A549 (cell line): ENCODE data around the gene ACOX1. TPM values are rescaled to one million over a fixed set of nuclear protein-coding genes. Genes with fewer than 3 reads are reported as not detected.

ENCODE experiments used
- ATAC-seq, 2 experiments: fragments of 200-7000 bp in 1 of 2; fragments of >200 bp in 1 of 2; cut with Nextera tagmentation in 1 of 2; cut with Tn5 transposase in 1 of 2; 3 replicates each; pipeline versions ENCODE4 v1.8.0 to v1.9.1; 2018 to 2020; ENCODE audit warnings: mild to moderate bottlenecking in 1 of 2, moderate library complexity in 1 of 2
- CTCF ChIA-PET: fragments of 300-600 bp; sonication (Branson Sonifier 250); formaldehyde crosslinking; extraction: SDS; loops from one replicate; lab custom pipeline; 2021; ENCODE audit warnings: antibody characterized with exemption, inconsistent platforms; lab: Yijun Ruan, JAX
- POLR2A ChIA-PET: fragments of 350-600 bp; formaldehyde crosslinking; extraction: SDS; loops from one replicate; lab custom pipeline; 2021; ENCODE audit warnings: antibody characterized with exemption, inconsistent platforms; lab: Yijun Ruan, JAX
- DNase-seq, 2 experiments: peaks; one replicate each; pipeline versions ENCODE4 v3.0.0 to v3.0.0-alpha.2; 2011 to 2016; ENCODE audit warnings: low read depth in 1 of 2, low spot score in 1 of 2
- FAIRE-seq: peaks from 2 replicates; lab custom pipeline; 2011; peaks lifted over from hg19 to GRCh38; lab: Jason Lieb, UNC
- H3K27ac ChIP-seq, 2 experiments: fragments of >200 bp; sonication (Bioruptor Twin); formaldehyde crosslinking; 3 replicates each; pipeline ENCODE4 v1.5.1; 2016 to 2017
- H3K4me1 ChIP-seq: fragments of >200 bp; sonication (Bioruptor Twin); formaldehyde crosslinking; 3 replicates; pipeline ENCODE4 v1.6.1; 2016
- H3K4me2 ChIP-seq: fragments of >200 bp; sonication (Bioruptor Twin); formaldehyde crosslinking; 3 replicates; pipeline ENCODE4 v1.6.1; 2016
- H3K4me3 ChIP-seq: fragments of >200 bp; sonication (Bioruptor Twin); formaldehyde crosslinking; 3 replicates; pipeline ENCODE4 v1.5.1; 2016
- H3K9me3 ChIP-seq: fragments of >200 bp; sonication (Bioruptor Twin); formaldehyde crosslinking; 3 replicates; pipeline ENCODE4 v1.6.1; 2016
- CBX8 ChIP-seq: fragments of 200-600 bp; sonication (generic); IDR thresholded peaks from 2 replicates; pipeline ENCODE4 v1.6.1; 2016
- CEBPB ChIP-seq, 2 experiments: fragments of >200 bp in 1 of 2; sonication (Bioruptor Twin) in 1 of 2; formaldehyde crosslinking in 1 of 2; IDR thresholded peaks; 2 replicates each; pipeline ENCODE4 v1.6.1; 2012 to 2016
- CHD2 ChIP-seq: fragments of 150-350 bp; IDR thresholded peaks from 2 replicates; pipeline ENCODE4 v1.6.1; 2014; ENCODE audit warnings: low read length; ENCODE audit not compliant: partially characterized antibody
- CHD4 ChIP-seq: fragments of 200-600 bp; sonication (generic); IDR thresholded peaks from 2 replicates; pipeline ENCODE4 v1.6.1; 2016; ENCODE audit warnings: antibody characterized with exemption, mild to moderate bottlenecking, borderline replicate concordance
- EHMT2 ChIP-seq: fragments of 200-600 bp; sonication (generic); IDR thresholded peaks from 2 replicates; pipeline ENCODE4 v1.6.1; 2016; ENCODE audit warnings: antibody characterized with exemption, low read depth, mild to moderate bottlenecking, moderate library complexity
- EP300 ChIP-seq, 2 experiments: fragments of >200 bp; sonication (Bioruptor Twin); formaldehyde crosslinking; IDR thresholded peaks; 2 replicates in 1 of 2; 3 replicates in 1 of 2; pipeline ENCODE4 v1.6.1; 2016 to 2017
- GATA3 ChIP-seq: IDR thresholded peaks from 2 replicates; pipeline ENCODE4 v1.6.1; 2012; ENCODE audit warnings: borderline replicate concordance
- HOXB13 ChIP-seq: fragments of 250-450 bp; sonication (Bioruptor Pico); IDR thresholded peaks from 2 replicates; pipeline ENCODE4 v1.5.0; 2020; ENCODE audit warnings: low read depth, mild to moderate bottlenecking, moderate library complexity
- HOXB5 ChIP-seq: fragments of 250-450 bp; sonication (Bioruptor Pico); IDR thresholded peaks from 2 replicates; pipeline ENCODE4 v1.5.0; 2020; ENCODE audit warnings: mild to moderate bottlenecking, moderate library complexity
- JUN ChIP-seq, 2 experiments: fragments of >200 bp; sonication (Bioruptor Twin); formaldehyde crosslinking; IDR thresholded peaks; 2 replicates in 1 of 2; 3 replicates in 1 of 2; pipeline ENCODE4 v1.6.1; 2016 to 2017
- JUNB ChIP-seq: fragments of >200 bp; sonication (Bioruptor Twin); formaldehyde crosslinking; IDR thresholded peaks from 2 replicates; pipeline ENCODE4 v1.6.1; 2016
- KDM1A ChIP-seq: fragments of 200-600 bp; sonication (generic); IDR thresholded peaks from 2 replicates; pipeline ENCODE4 v1.6.1; 2016; ENCODE audit warnings: low read depth, mild to moderate bottlenecking
- NFE2L2 ChIP-seq: fragments of 150-350 bp; conservative IDR thresholded peaks from 2 replicates; pipeline ENCODE4 v1.6.1; 2014; ENCODE audit warnings: low read length
- NR3C1 ChIP-seq: fragments of >200 bp; sonication (Bioruptor Twin); formaldehyde crosslinking; IDR thresholded peaks from 3 replicates; pipeline ENCODE4 v1.6.1; 2017
- PHF8 ChIP-seq: fragments of 200-600 bp; sonication (generic); IDR thresholded peaks from 2 replicates; pipeline ENCODE4 v1.6.1; 2016; ENCODE audit warnings: low read depth, mild to moderate bottlenecking, antibody characterized with exemption, moderate library complexity, borderline replicate concordance
- RAD21 ChIP-seq, 2 experiments: fragments of >200 bp in 1 of 2; sonication (Bioruptor Twin) in 1 of 2; formaldehyde crosslinking in 1 of 2; IDR thresholded peaks in 1 of 2; conservative IDR thresholded peaks in 1 of 2; 2 replicates in 1 of 2; 3 replicates in 1 of 2; pipeline ENCODE4 v1.6.1; 2012 to 2018; ENCODE audit warnings: inconsistent platforms in 1 of 2
- TP53 ChIP-seq: fragments of 250-450 bp; sonication (Bioruptor Pico); IDR thresholded peaks from 2 replicates; pipeline ENCODE4 v1.5.0; 2021; ENCODE audit warnings: mild to moderate bottlenecking, moderate library complexity
- ZC3H11A ChIP-seq: fragments of 450-650 bp; IDR thresholded peaks from 2 replicates; pipeline ENCODE4 v1.6.1; 2014; ENCODE audit warnings: antibody characterized with exemption, mild to moderate bottlenecking
- WGBS: methylation state at CpG from one replicate; pipeline ENCODE4 v1.1.6; 2017; ENCODE audit errors: missing lambda C conversion rate; 5-methylcytosine and 5-hydroxymethylcytosine counted together
- polyA plus RNA-seq, 4 experiments: library from polyadenylated mRNA; depleted of rRNA in 3 of 4; stranded (reverse); fragments of >200 nt; fragmentation: RNase III in 1 of 4; extraction: RNeasy Plus Mini Kit Qiagen cat#74134 plus additional on column Dnase treatment in 1 of 4; gene quantifications; 2 replicates in 3 of 4; 3 replicates in 1 of 4; pipeline ENCODE4 v1.2.3, GENCODE V29; 2011 to 2017
- TF ChIP-seq, protein P1 (sequence below): IDR thresholded peaks from 2 replicates; pipeline ENCODE4 v1.6.1; 2012
- TF ChIP-seq, protein P2 (sequence below): fragments of >200 bp; sonication (Bioruptor Twin); formaldehyde crosslinking; IDR thresholded peaks from 2 replicates; pipeline ENCODE4 v1.6.1; 2016
- TF ChIP-seq, protein P3 (sequence below): fragments of 200-600 bp; sonication (generic); IDR thresholded peaks from 2 replicates; pipeline ENCODE4 v1.6.1; 2016; ENCODE audit warnings: antibody characterized with exemption, mild to moderate bottlenecking, moderate library complexity
- TF ChIP-seq, protein P4 (sequence below): fragments of 250-450 bp; sonication (Bioruptor Pico); IDR thresholded peaks from 2 replicates; pipeline ENCODE4 v1.5.0; 2020; ENCODE audit warnings: low read depth, mild to moderate bottlenecking, moderate library complexity
- TF ChIP-seq, protein P5 (sequence below): IDR thresholded peaks from 2 replicates; pipeline ENCODE4 v1.6.1; 2012

ACOX1 gene
- polyA plus RNA-seq, 2 of the 4 experiments (the other 2 are of a cell fraction): 17.9 to 31.1 TPM

DNA sequence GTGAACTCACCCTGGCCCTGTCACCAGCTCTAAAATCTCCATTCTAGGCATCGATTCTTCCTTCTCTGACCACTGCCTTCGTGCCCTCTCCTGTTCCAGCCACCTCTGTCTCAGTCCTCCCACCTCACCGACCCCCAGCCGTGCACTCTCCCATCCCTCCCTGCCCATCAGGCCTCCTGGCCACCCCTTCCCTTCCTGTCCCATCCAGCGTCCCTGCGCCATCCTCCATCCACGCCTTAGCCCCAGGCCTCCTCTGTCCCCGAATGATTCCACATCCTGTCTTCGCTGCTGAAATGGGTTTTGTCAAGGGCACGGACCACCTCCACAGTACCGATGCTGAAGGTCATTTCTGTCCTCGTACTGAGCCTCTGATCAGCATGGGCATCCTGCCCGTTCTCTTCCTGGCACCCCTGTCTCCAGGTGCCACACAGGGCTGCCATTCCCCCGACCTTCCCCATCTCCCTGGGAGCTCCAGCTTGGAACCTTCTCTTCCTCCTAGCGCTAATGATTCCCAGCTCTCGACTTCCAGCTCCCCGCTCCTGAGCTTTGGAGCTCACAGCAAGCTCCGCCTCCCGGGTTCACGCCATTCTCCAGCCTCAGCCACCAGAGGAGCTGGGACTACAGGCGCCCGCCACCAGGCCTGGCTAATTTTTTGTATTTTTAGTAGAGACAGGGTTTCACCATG, 84.8 kb downstream of the ACOX1 start:
- no peak for ATAC-seq
- FAIRE-seq: no peak
- H3K27ac ChIP-seq: no peak overlapping the region
- TF ChIP-seq, protein P1, sequence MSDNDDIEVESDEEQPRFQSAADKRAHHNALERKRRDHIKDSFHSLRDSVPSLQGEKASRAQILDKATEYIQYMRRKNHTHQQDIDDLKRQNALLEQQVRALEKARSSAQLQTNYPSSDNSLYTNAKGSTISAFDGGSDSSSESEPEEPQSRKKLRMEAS: no peak
- TF ChIP-seq PHF8 (no peak), HOXB5 (CRISPR knock-in tag) (no peak), EHMT2 (no peak), TP53 (CRISPR knock-in tag) (no peak), JUNB (no peak), JUN (IDR thresholded peaks at IDR 0.05) (no peak)
- TF ChIP-seq, all 56 proteins: peak for 0
- no peak overlapping the region; the same call in 2 of the 3 replicates for H3K4me2 ChIP-seq
- WGBS: 87% methylated on average over 22 of the region's 22 CpGs
- no peak overlapping the region for H3K4me3 ChIP-seq
- H3K4me1 ChIP-seq: peaks cover 17% of the 10 kb centered on the region
- POLR2A ChIA-PET: interaction anchor here (1.1 to 3.8 kb wide), 3 partner anchors 11 to 39 kb away, joined by 4 to 15 read pairs (median 14); partner anchors contain the start of gene WBP2
- DNase-seq: no peak
- CTCF ChIA-PET: interaction anchor here (0.5 to 22.8 kb wide), 15 partner anchors 10 to 138 kb away, joined by 3 to 513 read pairs (median 8); partner anchors contain the start of genes FBF1, GALK1, MRPL38 and TRIM47
- H3K9me3 ChIP-seq: no peaks in the 10 kb centered on the region

DNA sequence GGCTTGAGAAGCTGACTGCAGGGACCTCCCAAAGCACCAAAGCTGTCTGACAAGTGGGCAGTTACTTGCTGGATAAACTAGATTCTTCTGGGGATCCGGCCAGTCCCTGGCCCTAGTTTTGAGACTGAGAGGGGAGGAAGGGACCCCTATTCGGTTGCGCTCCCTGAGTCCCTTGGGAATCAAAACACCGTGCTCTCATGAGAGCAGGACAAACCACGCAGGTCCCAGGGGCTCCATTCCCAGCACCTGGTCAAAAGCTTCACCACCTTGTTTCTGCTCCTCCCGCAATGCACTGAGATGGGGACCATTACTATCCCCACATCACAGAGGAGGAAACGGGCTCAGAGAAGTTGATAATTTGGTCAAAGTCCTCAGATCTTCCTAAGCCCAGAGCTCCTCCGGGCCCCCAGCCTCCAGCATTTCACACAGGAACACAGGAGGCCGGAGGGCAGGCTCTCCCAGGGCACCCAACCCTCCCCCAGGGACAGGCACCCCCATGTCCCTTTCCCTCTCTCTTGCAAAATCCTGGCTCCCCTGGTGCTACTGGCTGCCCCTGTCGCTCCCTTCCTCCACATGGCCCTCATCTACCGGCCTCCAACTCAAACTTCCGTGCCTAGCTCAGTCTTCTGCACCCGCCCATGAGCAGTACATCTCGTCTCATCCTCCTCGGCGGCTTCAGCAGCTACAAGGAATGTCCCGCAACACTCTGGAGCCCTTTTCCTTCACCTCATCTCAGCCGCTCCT, 85.5 kb downstream of the ACOX1 start:
- CTCF ChIA-PET: interaction anchor here (0.6 to 22.8 kb wide), 12 partner anchors 11 to 138 kb away, joined by 3 to 513 read pairs (median 8); partner anchors contain the start of genes FBF1, GALK1, MRPL38 and TRIM47
- ATAC-seq (no peak), FAIRE-seq (no peak), DNase-seq (no peak)
- WGBS: 92% methylated on average over 18 of the region's 18 CpGs
- H3K4me3 ChIP-seq: no peak overlapping the region
- TF ChIP-seq NR3C1: no peak
- no peak for TF ChIP-seq NFE2L2
- TF ChIP-seq HOXB13: no peak
- TF ChIP-seq EP300 (IDR thresholded peaks at IDR 0.05): no peak
- TF ChIP-seq CBX8: no peak
- no peak for TF ChIP-seq TP53 (CRISPR knock-in tag)
- TF ChIP-seq ZC3H11A: no peak
- TF ChIP-seq KDM1A: no peak
- no peak for TF ChIP-seq CHD4
- TF ChIP-seq CHD2: no peak
- no peak for TF ChIP-seq CEBPB (IDR thresholded peaks at IDR 0.05)
- no peak for TF ChIP-seq RAD21 (conservative IDR thresholded peaks at IDR 0.05 in 1 of 2, IDR thresholded peaks at IDR 0.05 in 1 of 2)
- TF ChIP-seq GATA3: no peak
- TF ChIP-seq, protein P2, sequence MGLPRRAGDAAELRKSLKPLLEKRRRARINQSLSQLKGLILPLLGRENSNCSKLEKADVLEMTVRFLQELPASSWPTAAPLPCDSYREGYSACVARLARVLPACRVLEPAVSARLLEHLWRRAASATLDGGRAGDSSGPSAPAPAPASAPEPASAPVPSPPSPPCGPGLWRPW: no peak
- TF ChIP-seq, protein P3, sequence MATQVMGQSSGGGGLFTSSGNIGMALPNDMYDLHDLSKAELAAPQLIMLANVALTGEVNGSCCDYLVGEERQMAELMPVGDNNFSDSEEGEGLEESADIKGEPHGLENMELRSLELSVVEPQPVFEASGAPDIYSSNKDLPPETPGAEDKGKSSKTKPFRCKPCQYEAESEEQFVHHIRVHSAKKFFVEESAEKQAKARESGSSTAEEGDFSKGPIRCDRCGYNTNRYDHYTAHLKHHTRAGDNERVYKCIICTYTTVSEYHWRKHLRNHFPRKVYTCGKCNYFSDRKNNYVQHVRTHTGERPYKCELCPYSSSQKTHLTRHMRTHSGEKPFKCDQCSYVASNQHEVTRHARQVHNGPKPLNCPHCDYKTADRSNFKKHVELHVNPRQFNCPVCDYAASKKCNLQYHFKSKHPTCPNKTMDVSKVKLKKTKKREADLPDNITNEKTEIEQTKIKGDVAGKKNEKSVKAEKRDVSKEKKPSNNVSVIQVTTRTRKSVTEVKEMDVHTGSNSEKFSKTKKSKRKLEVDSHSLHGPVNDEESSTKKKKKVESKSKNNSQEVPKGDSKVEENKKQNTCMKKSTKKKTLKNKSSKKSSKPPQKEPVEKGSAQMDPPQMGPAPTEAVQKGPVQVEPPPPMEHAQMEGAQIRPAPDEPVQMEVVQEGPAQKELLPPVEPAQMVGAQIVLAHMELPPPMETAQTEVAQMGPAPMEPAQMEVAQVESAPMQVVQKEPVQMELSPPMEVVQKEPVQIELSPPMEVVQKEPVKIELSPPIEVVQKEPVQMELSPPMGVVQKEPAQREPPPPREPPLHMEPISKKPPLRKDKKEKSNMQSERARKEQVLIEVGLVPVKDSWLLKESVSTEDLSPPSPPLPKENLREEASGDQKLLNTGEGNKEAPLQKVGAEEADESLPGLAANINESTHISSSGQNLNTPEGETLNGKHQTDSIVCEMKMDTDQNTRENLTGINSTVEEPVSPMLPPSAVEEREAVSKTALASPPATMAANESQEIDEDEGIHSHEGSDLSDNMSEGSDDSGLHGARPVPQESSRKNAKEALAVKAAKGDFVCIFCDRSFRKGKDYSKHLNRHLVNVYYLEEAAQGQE: no peak
- TF ChIP-seq, protein P4, sequence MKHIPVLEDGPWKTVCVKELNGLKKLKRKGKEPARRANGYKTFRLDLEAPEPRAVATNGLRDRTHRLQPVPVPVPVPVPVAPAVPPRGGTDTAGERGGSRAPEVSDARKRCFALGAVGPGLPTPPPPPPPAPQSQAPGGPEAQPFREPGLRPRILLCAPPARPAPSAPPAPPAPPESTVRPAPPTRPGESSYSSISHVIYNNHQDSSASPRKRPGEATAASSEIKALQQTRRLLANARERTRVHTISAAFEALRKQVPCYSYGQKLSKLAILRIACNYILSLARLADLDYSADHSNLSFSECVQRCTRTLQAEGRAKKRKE (CRISPR knock-in tag): no peak
- TF ChIP-seq, protein P5, sequence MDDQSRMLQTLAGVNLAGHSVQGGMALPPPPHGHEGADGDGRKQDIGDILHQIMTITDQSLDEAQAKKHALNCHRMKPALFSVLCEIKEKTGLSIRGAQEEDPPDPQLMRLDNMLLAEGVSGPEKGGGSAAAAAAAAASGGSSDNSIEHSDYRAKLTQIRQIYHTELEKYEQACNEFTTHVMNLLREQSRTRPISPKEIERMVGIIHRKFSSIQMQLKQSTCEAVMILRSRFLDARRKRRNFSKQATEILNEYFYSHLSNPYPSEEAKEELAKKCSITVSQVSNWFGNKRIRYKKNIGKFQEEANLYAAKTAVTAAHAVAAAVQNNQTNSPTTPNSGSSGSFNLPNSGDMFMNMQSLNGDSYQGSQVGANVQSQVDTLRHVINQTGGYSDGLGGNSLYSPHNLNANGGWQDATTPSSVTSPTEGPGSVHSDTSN: no peak
- H3K4me1 ChIP-seq: peaks cover 17% of the 10 kb centered on the region
- H3K9me3 ChIP-seq: no peaks in the 10 kb centered on the region
- H3K27ac ChIP-seq: no peak overlapping the region
- H3K4me2 ChIP-seq: no peak overlapping the region
- POLR2A ChIA-PET: interaction anchor here (1.1 to 3.8 kb wide), 2 partner anchors 11 to 38 kb away, joined by 4 to 15 read pairs; partner anchors contain the start of gene WBP2
